ENCODE data around the gene BAMBI. TPM values are rescaled to one million over a fixed set of nuclear protein-coding genes. Genes with fewer than 3 reads are reported as not detected.

Gene BAMBI
- total and polyA plus RNA-seq, 2 donors: 0.80 to 1.3 TPM

DNA sequence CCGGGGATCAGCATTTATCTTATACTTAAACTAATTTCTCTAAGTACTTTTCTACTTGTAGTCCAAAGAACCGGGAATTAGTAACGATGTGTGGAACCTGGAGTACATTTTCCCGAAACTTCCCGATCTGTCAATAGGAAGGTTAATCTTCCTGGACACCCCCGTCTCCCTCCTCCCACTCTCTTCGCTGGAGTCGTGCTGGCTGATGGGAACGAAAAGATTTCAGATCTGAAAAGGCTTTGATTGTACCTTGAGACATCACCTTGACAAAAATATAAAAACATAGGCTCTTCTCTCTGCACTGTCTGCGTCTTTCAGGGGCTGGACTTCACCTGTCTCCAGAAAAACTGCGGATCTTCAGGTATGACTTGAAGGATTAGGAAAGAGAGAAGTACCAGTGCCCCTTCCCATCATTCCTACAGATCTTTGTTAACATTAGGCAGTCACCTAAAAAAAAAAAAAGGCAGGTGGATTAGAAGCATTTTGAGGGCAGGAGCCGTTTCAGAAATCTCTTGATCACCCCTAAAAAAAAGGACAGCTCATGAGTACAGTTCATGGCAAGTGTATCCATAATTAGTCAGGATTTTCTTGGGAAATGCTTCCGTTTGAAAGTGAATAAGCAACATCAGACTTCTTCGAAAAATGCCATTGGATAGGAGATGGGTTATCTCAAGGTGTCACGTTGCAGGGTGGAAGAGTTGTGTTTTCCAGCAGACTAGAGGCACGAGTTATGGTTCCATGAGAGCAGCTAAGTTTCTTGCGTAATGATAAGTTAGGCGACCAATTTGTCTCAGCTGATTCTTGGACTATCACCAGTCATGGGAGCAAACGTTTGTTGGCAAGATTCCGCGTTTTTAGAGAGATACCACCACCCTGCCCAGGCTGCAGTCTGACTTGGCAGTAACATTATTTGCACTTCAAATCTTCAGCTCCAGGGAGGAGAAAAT lies 7.8 kb upstream of the BAMBI start:
- Histone ChIP-seq H3K27me3 (ENCODE audit: control insufficient read depth in 2 of 2, insufficient read depth in 1 of 2, low read length in 1 of 2) (peaks cover 41 to 67% of the 10 kb centered on the region in 2 donors), H3K4me3 (ENCODE audit: low read length in 2 of 2) (peak overlapping the region in 1 of 2 donors; percentile 5), H3K4me1 (ENCODE audit: control insufficient read depth in 2 of 2, insufficient read depth in 2 of 2, low read length in 2 of 2) (no peaks in the 10 kb centered on the region), H3K9me3 (ENCODE audit: control insufficient read depth in 2 of 2, insufficient read depth in 1 of 2, low read length in 1 of 2) (no peaks in the 10 kb centered on the region), H3K27ac (ENCODE audit: low read depth in 1 of 2, low read length in 1 of 2) (no peak overlapping the region), H3K36me3 (ENCODE audit: control insufficient read depth in 2 of 2, insufficient read depth in 2 of 2, low read length in 1 of 2) (no peaks in the 10 kb centered on the region)
- no peak for DNase-seq (ENCODE audit: low read depth in 6 of 9, low spot score in 9 of 9)
- WGBS: 47% methylated on average over 21 of the region's 21 CpGs

DNA sequence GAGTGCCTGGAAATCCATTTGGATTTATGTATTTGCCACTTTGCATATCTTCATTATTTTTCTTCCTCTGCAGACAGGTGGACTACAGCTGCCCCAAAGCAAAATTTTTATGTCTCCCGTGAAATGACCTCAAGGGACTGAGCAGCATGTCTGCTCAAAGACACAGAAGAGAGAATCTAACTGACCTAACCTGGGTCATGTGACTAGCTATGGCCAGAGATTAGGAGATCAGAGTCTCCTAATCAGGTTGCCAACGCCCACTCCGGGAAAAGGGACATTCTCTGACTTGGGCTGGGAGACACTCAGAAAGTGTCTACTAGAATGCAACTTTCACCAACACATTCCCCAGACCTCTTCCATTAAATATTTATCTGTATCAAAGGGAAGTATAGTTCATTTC lies 2.5 kb upstream of the BAMBI start:
- WGBS: 94% methylated on average over 3 of the region's 3 CpGs

DNA sequence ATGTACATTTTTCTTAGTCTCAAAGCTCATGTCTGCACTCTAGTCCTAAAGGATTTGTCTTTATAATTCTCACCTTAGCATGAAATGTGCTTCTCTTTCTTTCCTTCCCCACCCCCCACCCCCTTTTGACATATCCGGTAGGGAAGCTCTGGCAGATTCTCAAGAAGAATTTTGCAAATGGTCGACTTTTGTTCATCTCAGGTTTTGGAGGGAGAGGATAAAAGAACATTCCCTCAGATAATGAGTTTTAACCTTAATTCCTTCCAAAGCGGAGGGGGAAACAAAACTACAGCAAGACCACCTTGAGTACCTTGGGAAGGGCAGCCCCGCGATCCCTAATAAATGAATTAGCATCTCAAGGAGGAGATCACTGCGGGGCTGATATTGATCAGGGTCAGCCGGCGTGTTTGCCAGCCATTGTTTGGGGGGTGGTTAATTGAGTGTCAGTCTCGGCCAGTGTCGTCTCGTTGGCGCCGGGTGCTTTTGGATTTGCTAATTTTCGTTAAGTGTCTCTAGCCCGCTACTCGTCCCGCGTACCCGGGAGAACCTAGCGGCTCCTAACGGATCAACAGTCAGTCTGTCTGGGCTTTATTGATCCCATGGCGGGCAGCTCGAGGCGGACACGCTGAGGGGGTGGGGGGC lies 874 bp upstream of the BAMBI start:
- Histone ChIP-seq H3K27ac (ENCODE audit: low read depth in 1 of 2, low read length in 1 of 2) (no peak overlapping the region), H3K9me3 (ENCODE audit: control insufficient read depth in 2 of 2, insufficient read depth in 1 of 2, low read length in 1 of 2) (no peaks in the 10 kb centered on the region), H3K4me1 (ENCODE audit: control insufficient read depth in 2 of 2, insufficient read depth in 2 of 2, low read length in 2 of 2) (peaks cover 9 to 14% of the 10 kb centered on the region in 2 donors), H3K4me3 (ENCODE audit: low read length in 2 of 2) (peak overlapping the region; percentile 33 to 68), H3K27me3 (ENCODE audit: control insufficient read depth in 2 of 2, insufficient read depth in 1 of 2, low read length in 1 of 2) (peaks cover 51 to 78% of the 10 kb centered on the region in 2 donors), H3K36me3 (ENCODE audit: control insufficient read depth in 2 of 2, insufficient read depth in 2 of 2, low read length in 1 of 2) (no peaks in the 10 kb centered on the region)
- WGBS: 4% methylated on average over 25 of the region's 25 CpGs
- DNase-seq (ENCODE audit: low read depth in 6 of 9, low spot score in 9 of 9): peak in 2 of 9 donors; percentile 16 to 37

More for the DNA sequence above, 2.5 kb upstream of the BAMBI start:
- Histone ChIP-seq H3K4me1 (ENCODE audit: control insufficient read depth in 2 of 2, insufficient read depth in 2 of 2, low read length in 2 of 2) (peaks cover 9 to 14% of the 10 kb centered on the region in 2 donors), H3K4me3 (ENCODE audit: low read length in 2 of 2) (no peak overlapping the region), H3K9me3 (ENCODE audit: control insufficient read depth in 2 of 2, insufficient read depth in 1 of 2, low read length in 1 of 2) (no peaks in the 10 kb centered on the region), H3K27me3 (ENCODE audit: control insufficient read depth in 2 of 2, insufficient read depth in 1 of 2, low read length in 1 of 2) (peaks cover 42 to 79% of the 10 kb centered on the region in 2 donors), H3K27ac (ENCODE audit: low read depth in 1 of 2, low read length in 1 of 2) (no peak overlapping the region), H3K36me3 (ENCODE audit: control insufficient read depth in 2 of 2, insufficient read depth in 2 of 2, low read length in 1 of 2) (no peaks in the 10 kb centered on the region)
- no peak for DNase-seq (ENCODE audit: low read depth in 6 of 9, low spot score in 9 of 9)

DNA sequence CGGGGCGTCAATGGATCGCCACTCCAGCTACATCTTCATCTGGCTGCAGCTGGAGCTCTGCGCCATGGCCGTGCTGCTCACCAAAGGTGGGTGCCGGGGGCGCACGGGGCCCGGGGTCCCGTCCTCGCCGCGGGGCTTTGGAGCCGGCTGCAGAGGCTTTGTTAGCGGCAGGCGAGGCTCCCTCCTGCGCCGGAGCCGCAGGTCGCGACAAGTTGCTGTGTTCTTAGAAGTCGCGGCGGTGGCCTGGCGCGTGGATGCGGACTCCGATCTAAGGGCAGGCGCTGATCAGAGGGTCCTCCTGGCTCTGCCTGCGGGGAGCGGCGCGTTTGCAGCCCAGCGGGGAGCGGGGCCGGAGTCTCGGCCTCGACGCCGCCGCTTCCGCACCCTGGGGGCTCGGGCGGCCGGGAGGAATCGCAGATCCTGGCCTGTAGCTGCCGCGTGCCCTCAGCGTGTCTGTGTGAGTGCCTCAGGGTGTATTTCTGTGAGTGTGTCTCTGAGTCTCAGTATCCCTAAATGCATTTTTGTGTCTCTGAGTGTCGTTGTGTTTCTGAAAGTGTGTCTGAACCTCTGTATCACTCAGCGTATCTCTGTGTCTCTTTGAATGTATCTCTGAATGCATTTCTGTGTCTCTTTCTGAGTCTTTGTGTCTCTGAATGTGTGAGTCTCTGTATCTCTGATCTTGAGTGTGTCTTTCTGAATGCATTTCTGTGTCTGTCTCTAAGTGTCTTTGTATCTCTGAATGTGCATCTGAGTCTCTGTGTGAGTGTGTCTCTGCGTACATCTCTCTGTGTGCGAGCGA lies 766 bp downstream of the BAMBI start:
- Histone ChIP-seq H3K4me1 (ENCODE audit: control insufficient read depth in 2 of 2, insufficient read depth in 2 of 2, low read length in 2 of 2) (peaks cover 9 to 14% of the 10 kb centered on the region in 2 donors), H3K27ac (ENCODE audit: low read depth in 1 of 2, low read length in 1 of 2) (no peak overlapping the region), H3K4me3 (ENCODE audit: low read length in 2 of 2) (peak overlapping the region; percentile 41 to 68), H3K9me3 (ENCODE audit: control insufficient read depth in 2 of 2, insufficient read depth in 1 of 2, low read length in 1 of 2) (no peaks in the 10 kb centered on the region), H3K36me3 (ENCODE audit: control insufficient read depth in 2 of 2, insufficient read depth in 2 of 2, low read length in 1 of 2) (no peaks in the 10 kb centered on the region), H3K27me3 (ENCODE audit: control insufficient read depth in 2 of 2, insufficient read depth in 1 of 2, low read length in 1 of 2) (peaks cover 52 to 74% of the 10 kb centered on the region in 2 donors)
- WGBS: 3% methylated on average over 54 of the region's 54 CpGs
- DNase-seq (ENCODE audit: low read depth in 6 of 9, low spot score in 9 of 9): peak in 4 of 9 donors; percentile 21 to 57 (median 28)

DNA sequence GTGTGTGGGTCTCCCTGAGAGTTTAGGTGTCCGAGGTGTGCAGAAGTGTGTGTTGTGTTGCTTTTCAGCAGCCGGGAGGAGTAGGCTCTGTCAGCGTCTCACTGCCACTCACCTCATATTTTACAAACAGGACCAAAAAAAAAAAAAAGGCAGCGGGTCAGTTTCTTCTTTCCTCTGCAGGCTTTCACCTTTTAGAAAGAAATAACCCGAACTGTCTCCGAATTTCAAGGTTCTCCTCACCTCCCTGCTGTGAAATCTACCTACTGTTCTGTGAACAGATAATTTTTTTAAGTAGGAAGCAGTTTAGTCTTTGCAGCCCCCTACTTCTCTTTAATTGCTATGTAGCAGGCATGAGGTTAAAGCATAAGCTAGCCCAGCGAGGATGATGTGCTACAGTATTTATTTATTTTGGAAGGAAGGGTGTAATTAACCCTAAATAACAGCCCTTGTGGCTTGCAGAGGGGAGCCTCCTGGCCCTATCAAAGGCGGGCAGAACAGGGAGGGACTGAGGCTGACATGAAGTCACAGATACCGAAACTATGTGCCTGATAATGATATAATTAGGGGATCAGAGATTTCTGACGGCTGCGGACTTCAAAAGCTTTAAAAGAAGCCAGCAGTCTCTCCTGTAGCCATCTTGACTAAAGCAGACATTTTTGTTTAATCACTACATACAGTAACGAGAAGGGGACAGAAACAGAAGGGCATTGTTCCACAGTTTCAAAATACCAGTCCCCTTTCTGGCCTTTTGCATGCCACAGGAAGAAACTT lies 1.6 kb downstream of the BAMBI start:
- Histone ChIP-seq H3K4me3 (ENCODE audit: low read length in 2 of 2) (no peak overlapping the region), H3K36me3 (ENCODE audit: control insufficient read depth in 2 of 2, insufficient read depth in 2 of 2, low read length in 1 of 2) (no peaks in the 10 kb centered on the region), H3K4me1 (ENCODE audit: control insufficient read depth in 2 of 2, insufficient read depth in 2 of 2, low read length in 2 of 2) (peaks cover 9 to 14% of the 10 kb centered on the region in 2 donors), H3K27ac (ENCODE audit: low read depth in 1 of 2, low read length in 1 of 2) (no peak overlapping the region), H3K27me3 (ENCODE audit: control insufficient read depth in 2 of 2, insufficient read depth in 1 of 2, low read length in 1 of 2) (peaks cover 52 to 70% of the 10 kb centered on the region in 2 donors), H3K9me3 (ENCODE audit: control insufficient read depth in 2 of 2, insufficient read depth in 1 of 2, low read length in 1 of 2) (no peaks in the 10 kb centered on the region)
- 15% methylated on average over 12 of the region's 12 CpGs for WGBS
- peak in 1 of 9 donors; percentile 15 for DNase-seq (ENCODE audit: low read depth in 6 of 9, low spot score in 9 of 9)

DNA sequence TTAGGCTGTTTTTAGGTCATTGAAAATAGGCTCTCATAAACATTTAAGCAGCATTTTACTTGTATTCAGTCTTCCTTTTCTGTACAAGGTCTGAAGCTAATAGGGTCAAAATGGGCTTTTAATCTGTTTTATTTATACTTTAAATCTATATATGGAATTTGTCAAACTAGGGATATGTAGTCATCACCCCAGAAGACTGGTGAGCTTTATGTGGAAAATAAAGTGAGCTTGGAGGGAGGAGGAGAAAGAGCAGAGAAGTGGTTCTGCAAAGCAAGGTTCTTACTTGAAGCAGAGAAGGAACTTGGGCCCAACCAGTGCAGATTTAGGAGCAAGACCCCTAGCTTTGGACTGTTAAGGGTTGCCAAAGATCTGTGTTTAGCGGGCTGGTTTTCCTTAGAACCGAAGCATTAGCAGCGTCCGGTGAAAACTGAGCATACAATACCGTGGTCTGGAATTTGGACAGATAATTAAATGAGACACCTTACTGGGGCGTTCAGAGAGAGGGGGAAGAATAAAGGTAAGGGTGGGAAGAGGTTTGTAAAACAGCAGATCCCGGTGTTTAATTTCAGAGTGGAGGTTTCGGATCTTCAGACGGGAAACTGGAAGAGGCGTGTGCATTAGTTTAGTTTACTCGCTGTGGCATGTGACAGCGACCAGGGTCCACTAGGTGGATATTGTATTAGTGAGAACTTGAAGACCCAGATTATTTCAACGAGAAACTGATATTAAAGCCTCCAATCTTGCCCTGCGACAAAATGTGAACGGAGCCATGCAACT lies 2.4 kb downstream of the BAMBI start:
- no peaks in the 10 kb centered on the region for H3K9me3 ChIP-seq (ENCODE audit: control insufficient read depth in 2 of 2, insufficient read depth in 1 of 2, low read length in 1 of 2)
- no peaks in the 10 kb centered on the region for H3K36me3 ChIP-seq (ENCODE audit: control insufficient read depth in 2 of 2, insufficient read depth in 2 of 2, low read length in 1 of 2)
- no peak overlapping the region for H3K27ac ChIP-seq (ENCODE audit: low read depth in 1 of 2, low read length in 1 of 2)
- H3K27me3 ChIP-seq (ENCODE audit: control insufficient read depth in 2 of 2, insufficient read depth in 1 of 2, low read length in 1 of 2): peaks cover 52 to 68% of the 10 kb centered on the region in 2 donors
- 9% methylated on average over 15 of the region's 15 CpGs for WGBS
- H3K4me3 ChIP-seq (ENCODE audit: low read length in 2 of 2): no peak overlapping the region
- DNase-seq (ENCODE audit: low read depth in 6 of 9, low spot score in 9 of 9): peak in 1 of 9 donors; percentile 13
- peaks cover 9 to 14% of the 10 kb centered on the region in 2 donors for H3K4me1 ChIP-seq (ENCODE audit: control insufficient read depth in 2 of 2, insufficient read depth in 2 of 2, low read length in 2 of 2)

DNA sequence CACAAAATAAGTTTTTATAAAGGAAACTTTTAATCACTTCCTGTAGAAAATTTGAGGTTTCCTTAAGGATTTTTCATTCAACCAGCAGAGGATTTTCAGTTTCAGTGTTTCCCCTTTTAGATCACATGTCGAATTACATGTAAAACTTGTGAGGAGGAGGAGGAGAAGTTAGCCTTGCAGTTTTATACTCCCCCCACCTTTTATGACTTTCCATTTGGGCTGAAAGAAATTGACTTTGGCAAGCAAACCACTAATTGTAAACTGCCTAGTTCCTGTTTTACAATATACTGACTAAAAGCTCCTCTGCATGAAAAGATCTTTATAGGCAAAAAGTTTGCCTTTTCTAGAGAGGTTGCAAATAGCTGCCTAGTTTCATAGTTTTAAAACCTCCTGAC lies 3.0 kb downstream of the BAMBI start:
- WGBS: 6% methylated on average over 1 of the region's 1 CpG
- peaks cover 9 to 14% of the 10 kb centered on the region in 2 donors for H3K4me1 ChIP-seq (ENCODE audit: control insufficient read depth in 2 of 2, insufficient read depth in 2 of 2, low read length in 2 of 2)

More for the DNA sequence above, 3.0 kb downstream of the BAMBI start:
- Histone ChIP-seq H3K27me3 (ENCODE audit: control insufficient read depth in 2 of 2, insufficient read depth in 1 of 2, low read length in 1 of 2) (peaks cover 52 to 62% of the 10 kb centered on the region in 2 donors), H3K27ac (ENCODE audit: low read depth in 1 of 2, low read length in 1 of 2) (no peak overlapping the region), H3K4me3 (ENCODE audit: low read length in 2 of 2) (no peak overlapping the region), H3K9me3 (ENCODE audit: control insufficient read depth in 2 of 2, insufficient read depth in 1 of 2, low read length in 1 of 2) (no peaks in the 10 kb centered on the region), H3K36me3 (ENCODE audit: control insufficient read depth in 2 of 2, insufficient read depth in 2 of 2, low read length in 1 of 2) (no peaks in the 10 kb centered on the region)
- DNase-seq (ENCODE audit: low read depth in 6 of 9, low spot score in 9 of 9): peak in 1 of 9 donors; percentile 6
